Measurements from ENCODE around the gene TNRC18. TPM values are rescaled to one million over a fixed set of nuclear protein-coding genes. Genes with fewer than 3 reads are reported as not detected.
"Not testable (repeated sequence)": the region's sequence is repeated elsewhere in the genome, so short reads cannot be mapped to it uniquely, and the experiment has no call there.

Gene TNRC18
- total RNA-seq, 1 experiment from 2014 or later = 69.8 TPM

DNA sequence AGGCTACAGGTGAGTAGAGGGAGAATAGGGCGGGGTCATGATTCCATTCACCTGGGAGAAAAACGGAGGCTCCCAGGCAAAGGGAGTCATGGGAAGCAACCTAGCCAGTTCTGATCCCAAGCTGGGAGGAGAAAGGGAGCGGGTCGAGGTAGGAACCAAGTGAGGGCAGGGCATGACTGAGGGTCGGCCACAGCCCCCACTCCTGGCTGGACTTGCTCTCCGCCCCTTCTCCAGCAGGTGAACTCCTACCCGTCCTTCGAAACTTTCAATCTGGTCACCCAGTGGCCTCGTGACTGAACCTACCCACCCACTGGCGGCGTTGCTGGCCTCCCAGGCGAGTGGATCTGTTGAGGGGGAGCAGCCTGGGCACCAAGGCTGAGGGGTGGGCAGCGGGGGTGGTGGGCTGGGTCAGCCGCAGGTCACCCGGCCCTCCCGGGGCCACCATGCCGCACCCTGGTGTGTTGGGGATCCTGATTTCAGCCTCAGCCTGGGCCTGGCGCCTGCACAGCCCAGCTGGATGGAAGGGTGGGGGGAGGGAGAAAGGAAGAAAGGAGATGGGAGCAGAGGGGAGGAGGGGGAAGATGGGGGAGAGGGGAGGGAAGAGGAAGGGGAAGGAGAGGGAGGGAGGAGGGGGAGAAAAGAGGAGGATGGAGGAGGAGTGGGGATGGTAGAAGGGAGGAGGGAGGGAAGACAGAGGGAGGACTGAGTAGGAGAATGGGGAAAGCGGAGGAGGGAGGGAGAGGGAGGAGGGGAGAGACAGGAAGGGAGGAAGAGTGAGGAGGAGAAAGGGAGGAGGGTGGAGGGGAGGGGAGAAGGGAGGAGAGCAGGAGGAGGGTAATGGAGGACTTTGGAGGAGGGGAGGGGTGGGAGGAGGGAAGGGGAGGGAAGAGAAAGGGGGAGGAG is 141.8 kb downstream of the TNRC18 start:
- not testable (repeated sequence) for DNase-seq (ENCODE audit: extremely low read depth, low read depth)

DNA sequence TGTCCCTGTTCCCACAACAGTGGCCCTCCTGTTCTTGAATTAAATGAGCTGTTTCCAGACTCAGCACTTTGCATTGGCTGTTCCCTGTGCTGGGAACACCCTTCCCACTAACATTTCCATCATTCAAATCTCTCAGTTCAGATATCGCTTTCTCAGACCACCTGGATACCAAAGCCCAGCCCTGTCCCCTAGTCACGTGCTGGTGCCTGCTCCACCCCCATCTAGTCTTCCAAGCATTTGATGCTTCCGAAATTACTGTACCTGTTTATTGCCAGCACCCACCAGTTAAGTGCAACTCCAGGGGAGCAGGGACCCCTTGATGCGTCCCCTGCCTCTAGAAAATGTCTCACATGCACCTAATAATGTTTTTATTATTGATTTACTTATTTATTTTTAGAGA is 143.9 kb downstream of the TNRC18 start:
- no peak for DNase-seq (ENCODE audit: extremely low read depth, low read depth)

DNA sequence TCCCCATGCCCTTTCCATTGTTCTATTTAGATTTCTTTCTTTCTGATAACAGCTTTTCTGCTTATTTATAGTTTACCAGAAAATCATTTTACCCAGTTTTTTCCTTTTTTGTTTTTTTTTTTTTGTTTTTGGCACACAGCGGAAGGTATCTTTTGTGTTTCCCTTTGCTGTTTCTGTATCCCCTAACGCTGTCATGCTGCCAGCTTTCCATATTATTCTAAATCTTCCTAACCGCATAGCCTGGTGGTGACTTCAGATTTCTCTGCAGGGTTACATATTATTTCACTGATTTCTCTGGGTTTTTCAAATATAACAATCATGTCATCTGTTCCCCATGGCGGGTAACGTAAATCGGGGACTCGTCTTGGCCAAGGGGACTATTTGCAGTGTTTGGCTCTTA is 144.9 kb downstream of the TNRC18 start:
- no peak for DNase-seq (ENCODE audit: extremely low read depth, low read depth)

DNA sequence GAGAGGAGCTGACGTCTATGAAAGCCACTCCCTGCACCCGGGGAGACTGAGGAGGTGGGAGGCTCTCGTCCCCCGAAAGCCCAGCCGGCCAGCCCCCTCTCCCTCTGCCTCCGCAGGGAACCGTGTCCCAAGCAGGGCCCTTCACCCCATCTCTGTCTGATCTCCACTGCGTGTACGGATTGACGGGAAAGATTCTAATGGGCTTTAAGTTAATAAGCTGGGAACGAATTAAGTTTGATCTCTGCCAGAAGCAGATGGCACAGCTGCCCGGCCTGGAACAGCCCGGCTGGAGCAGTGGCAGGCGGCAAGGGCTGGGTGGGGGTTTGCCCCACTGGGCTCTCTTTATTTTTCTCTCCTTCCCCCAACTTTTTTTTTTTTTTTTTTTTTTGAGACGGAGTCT is 147.0 kb downstream of the TNRC18 start:
- DNase-seq (ENCODE audit: extremely low read depth, low read depth) = no peak

DNA sequence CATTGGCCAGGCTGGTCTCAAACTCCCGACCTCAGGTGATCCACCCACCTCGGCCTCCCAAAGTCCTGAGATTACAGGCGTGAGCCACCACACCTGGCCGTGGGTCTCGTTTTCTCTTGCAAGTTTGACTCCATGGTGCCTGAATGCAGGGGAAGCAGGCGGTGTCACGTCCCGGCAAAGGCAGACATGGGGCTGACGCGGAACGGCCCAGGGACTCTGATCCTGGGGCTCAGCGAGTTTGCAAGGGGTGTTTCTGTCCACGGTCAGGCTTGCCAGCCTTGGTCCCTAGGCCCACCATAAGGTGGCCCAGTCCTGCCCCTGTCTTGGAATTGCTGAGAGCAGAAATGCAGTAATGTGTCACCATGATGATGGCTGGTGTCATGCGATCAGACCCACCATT is 147.5 kb downstream of the TNRC18 start:
- DNase-seq (ENCODE audit: extremely low read depth, low read depth) = not testable (repeated sequence)

DNA sequence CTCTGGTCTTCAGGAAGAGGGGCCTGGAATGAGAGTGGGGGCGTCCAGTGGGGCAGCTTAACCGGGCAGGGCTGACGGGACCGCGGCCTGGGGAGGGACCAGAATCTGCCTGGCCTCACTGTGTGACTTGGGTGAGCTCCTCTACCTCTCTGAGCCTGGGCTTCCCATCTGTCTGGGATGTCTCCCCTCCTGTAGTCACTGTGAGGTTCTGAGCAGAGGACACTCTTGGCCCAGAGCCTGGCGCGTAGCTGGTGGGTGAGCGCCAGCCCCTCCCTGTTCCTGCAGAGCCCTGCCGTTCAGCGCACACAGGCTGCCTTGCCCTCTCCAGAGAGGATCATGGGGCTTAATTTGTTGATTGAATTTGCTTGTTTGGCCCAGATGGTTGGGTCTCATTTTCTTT is 148.1 kb downstream of the TNRC18 start:
- DNase-seq (ENCODE audit: extremely low read depth, low read depth) = not testable (repeated sequence)

DNA sequence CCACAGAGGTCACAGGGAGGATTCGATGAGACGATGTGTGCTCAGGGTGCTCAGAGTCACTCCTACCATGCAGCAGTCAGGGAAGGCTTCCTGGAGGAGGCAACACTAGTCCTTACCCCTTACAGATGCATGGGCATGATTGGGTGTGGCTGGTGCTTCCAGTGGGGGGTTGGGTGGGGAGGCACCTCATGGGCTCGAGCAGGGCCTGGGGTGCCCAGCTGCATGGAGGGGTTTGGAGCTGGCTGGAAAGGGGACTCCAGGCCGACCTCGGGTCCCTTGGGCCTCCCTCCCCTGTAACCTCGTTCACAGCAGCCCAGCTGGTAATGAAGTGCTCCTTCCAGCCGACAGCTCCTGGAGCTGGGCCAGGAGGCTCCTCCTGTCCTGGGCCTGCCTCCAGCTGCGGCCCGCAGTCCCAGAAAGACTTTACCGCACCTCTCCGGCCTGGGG is 148.6 kb downstream of the TNRC18 start:
- DNase-seq (ENCODE audit: extremely low read depth, low read depth) = not testable (repeated sequence)

DNA sequence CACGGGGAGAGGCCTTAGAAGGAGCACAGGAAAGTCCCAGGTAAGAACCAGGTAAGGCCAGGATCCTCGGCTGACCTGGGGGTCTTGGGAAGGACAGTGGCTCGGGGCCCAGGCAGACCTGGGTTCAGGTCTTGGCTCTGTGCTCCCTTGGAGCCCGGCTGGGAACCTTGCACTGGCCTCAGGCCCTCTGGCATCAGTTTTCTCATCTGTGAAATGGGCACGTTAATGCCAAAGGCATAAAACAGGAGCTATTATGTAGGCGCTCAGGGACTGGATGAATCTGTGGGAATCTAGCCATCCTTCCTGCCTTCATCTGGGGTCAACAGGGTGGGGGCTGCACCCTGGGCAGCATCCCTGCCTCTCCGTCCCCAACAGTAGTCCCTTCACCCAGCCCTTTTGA is 149.2 kb downstream of the TNRC18 start:
- no peak for DNase-seq (ENCODE audit: extremely low read depth, low read depth)

DNA sequence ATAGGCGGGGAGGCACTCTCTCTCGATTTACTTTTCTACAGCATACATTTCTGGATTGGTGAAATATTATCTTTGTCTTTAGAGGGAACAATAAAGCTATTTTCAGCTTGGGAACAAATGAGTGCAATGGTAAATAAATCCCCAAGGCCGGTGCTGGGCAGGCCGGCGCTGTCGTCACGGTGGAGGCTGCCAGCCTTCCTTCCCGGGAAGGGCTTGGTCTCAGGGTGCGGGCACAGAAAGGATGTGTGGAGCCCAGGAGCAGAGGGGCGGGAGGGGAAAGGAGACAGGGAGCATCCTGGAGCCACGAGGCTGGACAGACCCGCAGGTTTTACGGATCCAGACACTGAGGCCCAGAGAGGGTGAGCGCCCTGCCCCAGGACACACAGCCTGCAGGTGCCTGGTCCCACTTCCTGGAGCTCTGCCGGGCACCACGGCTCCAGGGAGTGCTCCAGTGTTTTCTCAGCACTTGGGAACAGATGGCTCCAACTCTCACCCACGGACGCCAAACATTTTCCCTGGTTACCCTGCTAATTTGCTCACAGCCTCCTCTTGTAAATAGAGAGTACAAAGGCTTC is 149.7 kb downstream of the TNRC18 start:
- not testable (repeated sequence) for DNase-seq (ENCODE audit: extremely low read depth, low read depth)

DNA sequence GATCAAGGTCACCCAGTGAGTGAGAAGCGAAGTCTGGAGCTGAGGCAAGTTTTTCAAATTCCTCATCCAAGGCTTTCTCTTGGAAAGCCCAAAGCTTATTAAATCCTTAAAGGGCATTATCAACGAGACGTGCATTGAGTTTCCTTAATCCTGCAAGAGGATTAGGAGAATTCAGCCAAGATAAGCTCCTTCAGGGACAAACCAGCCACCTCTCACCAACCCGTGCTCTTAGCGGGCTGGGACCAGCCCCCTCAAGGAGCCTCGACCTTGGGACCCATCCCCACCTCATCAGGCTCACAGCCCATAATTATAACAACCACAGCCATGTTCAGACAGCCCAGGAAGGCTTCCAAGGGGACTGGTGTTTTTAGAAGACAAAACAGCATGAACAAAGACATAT is 152.8 kb downstream of the TNRC18 start:
- DNase-seq (ENCODE audit: extremely low read depth, low read depth) = no peak

DNA sequence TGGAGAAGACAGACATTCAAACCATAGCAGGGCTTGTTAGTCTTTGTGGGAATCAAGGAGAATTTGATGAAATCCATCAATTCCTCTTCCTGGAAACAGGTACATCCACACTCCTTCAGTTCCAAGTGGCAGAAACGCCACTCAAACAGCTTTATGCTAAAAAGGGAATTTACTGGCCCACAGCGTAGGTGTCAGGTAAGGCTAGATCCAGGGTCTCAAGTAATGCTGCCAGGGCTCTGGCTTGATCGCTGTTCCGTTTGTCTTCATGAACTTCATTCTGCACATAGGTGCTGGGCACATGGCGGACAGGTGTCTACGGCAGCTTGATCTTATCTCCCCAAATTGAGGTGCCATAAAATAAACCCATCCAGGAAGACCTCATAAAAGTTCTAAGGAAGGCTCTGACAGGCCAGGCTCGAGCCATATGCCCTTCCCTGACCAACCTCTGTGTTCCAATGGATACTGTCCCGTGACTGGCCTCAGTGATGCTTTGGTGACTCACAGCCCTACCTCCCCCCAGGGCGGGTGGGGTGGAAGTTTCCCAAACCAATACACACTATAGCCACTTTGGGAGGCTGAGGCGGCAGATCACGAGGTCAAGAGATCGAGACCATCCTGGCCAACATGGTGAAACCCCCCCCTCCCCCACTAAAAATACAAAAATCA is 153.5 kb downstream of the TNRC18 start:
- not testable (repeated sequence) for DNase-seq (ENCODE audit: extremely low read depth, low read depth)

DNA sequence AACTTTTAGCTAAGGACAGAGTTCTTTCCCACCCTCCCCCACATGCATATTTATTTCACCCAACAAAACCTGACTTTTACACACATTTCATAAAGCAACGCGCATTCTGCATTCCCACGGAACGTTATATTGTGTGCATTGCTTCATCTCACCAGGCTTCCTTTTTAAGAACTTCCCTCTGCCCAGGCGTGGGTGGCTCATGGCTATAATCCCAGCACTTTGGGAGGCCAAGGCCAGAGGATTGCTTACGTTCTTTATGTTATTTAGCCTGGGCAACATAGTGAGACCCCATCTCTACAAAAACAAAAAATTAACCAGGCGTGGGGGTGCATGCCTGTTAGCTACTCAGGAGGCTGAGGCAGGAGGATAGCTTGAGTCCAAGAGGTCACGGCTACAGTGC is 155.8 kb downstream of the TNRC18 start:
- DNase-seq (ENCODE audit: extremely low read depth, low read depth) = not testable (repeated sequence)

DNA sequence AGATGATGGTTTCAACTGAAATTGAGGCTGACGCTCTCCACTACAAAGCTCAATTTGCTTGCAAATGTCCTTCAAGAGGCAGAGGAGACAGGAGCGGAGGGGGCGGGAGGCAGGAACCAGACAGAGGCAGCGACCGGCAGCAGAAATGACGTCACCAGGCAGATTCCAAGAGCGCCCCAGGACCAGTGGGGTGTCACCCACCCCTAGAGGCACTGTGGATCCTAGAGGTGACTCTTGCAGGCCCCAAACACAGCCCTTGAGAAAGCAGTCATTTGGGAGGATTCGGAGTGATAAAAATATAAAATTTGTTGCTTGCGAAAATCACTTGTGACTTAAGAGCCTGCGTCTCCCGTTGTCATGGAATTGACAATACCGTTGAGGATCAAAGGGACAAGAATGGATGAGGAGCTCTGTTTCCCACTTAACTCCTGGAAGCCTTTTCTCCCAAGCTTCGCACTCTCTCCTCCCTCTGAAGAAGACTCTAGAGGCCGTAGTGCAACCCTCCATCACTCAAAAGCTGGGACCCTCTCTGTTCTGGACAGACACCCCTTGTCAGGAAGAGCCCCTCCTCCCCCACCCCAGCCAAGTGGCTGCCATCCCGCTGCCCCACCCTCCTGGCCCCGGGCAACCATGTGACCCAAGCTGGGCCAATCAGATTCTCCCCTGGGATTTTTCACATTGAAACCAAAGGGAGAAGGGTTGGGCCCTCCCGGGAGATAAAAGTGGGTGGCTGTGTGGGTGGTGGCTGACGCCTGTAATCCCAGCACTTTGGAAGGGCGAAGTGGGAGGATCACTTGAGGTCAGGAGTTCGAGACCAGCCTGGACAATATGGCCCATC is 157.2 kb downstream of the TNRC18 start:
- no peak for DNase-seq (ENCODE audit: extremely low read depth, low read depth)

DNA sequence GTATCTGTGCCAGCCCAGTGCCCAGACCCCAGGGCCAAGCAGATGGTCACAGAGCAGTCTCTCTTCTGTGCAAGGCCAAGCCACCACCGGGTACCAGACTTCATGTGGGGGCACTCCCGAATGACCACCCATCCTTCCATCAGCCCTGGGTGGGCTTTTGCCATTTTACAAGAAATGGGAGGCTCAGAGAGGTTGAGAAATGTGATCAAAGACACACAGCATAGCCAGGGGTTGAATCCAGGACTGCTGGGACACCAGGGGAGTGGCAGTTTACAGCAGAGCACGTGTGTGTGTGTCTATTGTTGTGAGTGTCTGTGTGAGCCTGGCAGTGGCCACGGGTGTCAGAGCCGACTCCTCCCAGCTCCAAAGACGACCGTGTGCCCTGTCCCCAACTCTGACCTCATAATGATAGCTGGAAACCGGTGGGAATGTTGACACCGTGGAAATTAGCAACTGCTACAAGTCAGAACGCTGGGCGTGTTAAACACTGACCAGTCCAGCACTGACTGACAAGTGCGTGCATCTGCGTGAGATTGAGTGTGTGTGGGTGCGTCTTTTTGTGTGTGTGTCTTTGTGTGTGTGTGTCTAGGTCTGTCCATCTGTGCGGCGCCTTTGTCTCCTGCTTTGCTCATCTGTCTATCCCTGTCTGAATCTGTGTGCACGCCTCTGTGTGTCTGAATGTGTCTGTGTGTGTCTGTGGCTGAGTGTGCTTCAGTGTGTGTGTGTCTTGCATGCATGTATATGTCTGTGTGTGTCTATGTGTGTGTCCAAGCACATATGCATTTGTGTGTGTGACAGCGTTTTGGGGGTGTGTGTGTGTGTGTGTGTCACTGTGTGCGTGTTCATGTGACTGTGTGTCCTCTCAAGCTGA is 158.1 kb downstream of the TNRC18 start:
- no peak for DNase-seq (ENCODE audit: extremely low read depth, low read depth)

DNA sequence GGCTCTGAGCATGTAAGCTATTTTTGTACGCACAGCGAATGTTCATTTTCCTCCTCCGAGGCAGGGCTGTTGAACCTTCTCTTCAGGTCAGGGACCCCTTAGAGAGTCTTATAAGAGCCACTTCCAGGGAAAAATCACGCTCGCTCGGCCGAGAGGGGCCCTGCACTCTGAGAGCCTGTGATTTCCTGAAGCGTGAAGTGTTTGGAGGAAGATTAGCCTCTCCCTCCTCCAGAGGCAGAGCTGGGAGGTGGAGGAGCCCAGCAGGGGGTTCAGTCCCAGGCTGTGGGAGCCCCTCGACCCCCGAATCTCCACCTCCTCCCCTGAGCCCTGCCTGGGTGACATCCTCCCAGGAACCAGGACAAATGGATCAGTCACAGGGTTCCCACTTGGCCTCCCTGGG is 160.6 kb downstream of the TNRC18 start:
- DNase-seq (ENCODE audit: extremely low read depth, low read depth) = not testable (repeated sequence)

DNA sequence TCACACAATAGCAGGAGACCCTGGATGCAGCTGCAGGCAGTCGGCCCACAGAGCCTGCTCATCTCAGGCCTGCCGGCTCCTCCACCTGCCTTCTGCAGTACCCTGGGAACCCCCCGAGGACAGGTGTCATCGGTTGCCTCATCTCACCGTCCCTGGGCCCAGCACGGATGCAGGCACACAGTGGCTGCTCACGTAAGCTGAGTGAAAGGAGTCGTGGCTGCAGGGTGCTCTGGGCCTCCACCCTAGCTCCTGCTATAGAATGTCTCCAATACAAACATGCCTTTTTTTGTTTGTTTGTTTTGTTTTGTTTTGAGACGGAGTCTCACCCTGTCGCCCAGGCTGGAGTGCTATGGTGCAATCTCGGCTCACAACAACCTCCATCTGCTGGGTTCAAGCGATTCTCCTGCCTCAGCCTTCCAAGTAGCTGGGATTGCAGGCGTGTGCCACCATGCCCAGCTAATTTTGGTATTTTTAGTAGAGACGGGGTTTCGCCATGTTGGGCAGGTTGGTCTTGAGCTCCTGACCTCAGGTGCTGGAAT is 163.0 kb downstream of the TNRC18 start:
- DNase-seq (ENCODE audit: extremely low read depth, low read depth) = not testable (repeated sequence)

Measured in NCI-H460 (cell line).